ENCODE measurements around the gene CKLF. TPM values are rescaled to one million over a fixed set of nuclear protein-coding genes. Genes with fewer than 3 reads are reported as not detected.

Gene CKLF, protein sequence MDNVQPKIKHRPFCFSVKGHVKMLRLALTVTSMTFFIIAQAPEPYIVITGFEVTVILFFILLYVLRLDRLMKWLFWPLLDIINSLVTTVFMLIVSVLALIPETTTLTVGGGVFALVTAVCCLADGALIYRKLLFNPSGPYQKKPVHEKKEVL
- polyA plus RNA-seq (2012; rRNA removed): 179 and 211 TPM in 2 replicates
- 185 and 194 TPM in 2 replicates for polyA plus RNA-seq (2012; cell fraction: cytosol; rRNA removed)
- 42.3 and 65.4 TPM in 2 replicates for polyA plus RNA-seq (2012; cell fraction: nucleus; rRNA removed)

DNA sequence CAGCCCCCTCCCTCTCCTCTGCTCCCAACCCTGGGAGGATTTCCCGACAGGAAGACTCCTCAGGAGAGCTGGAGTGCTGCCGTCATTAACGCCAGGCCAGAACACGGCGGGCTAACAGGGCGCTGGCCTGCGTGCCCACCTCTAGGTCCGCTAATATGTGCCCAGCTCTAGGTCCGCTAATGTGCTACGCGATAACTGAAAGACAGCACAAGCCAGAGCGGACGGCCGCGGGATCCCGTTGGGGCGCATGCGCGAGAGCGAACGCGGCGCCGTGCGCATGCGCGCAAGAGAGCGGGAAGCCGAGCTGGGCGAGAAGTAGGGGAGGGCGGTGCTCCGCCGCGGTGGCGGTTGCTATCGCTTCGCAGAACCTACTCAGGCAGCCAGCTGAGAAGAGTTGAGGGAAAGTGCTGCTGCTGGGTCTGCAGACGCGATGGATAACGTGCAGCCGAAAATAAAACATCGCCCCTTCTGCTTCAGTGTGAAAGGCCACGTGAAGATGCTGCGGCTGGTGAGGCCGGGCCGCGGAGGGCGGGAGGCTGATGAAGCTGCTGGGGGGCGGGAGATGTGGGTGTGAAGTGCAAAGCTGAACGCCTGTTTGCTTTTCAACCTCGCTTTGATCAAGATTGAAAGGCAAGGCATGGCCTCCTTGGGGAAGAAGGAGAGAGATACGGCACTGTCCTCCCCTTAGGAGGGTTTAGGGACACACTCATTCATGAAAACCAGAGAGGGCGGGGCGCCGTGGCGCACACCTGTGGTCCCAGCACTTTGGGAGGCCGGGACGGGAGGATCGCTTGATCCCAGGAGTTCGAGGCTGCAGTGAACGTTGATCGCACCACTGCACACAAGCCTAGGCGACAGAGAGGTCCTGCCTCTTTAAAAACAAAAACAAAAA lies at the start of gene CKLF:
CKLF (plus strand) TSS at position 291 of the 892 bp plus-strand sequence; CDS start at position 431, 140 bp downstream.
- Histone ChIP-seq H3K27ac (ENCODE audit: low read depth in 2 of 2, low read length in 1 of 2) (peak within 1 kb of the TSS; percentile 78 to 96), H3K79me2 (ENCODE audit: insufficient read depth) (peaks cover 51% of the 10 kb centered on the region), H3K9me3 (no peaks in the 10 kb centered on the region), H2AFZ (ENCODE audit: low read depth) (peak within 1 kb of the TSS; percentile 95), H4K20me1 (ENCODE audit: insufficient read depth) (no peaks in the 10 kb centered on the region), H3K27me3 (ENCODE audit: insufficient read depth) (no peaks in the 10 kb centered on the region), H3K9me2 (no peaks in the 10 kb centered on the region), H3K36me3 (replicated peaks in 1 of 2; ENCODE audit: control insufficient read depth in 1 of 2, insufficient read depth in 2 of 2, low read length in 1 of 2) (peaks cover 0 to 6% of the 10 kb centered on the region in 2 experiments), H3F3A (replicated peaks; ENCODE audit: insufficient read depth) (peaks cover 3% of the 10 kb centered on the region), H3K9ac (peak within 1 kb of the TSS; percentile 74), H3K4me3 (ENCODE audit: low read depth in 2 of 2, low read length in 1 of 2) (peak within 1 kb of the TSS; percentile 71 to 78), H3K4me1 (ENCODE audit: control insufficient read depth in 1 of 2, insufficient read depth in 2 of 2, low read depth in 1 of 2, low read length in 1 of 2) (peaks cover 19 to 27% of the 10 kb centered on the region in 2 experiments; a peak in 3 of 4 replicates), H3K4me2 (peak within 1 kb of the TSS; percentile 85)
- TF ChIP-seq MXI1 (IDR thresholded peaks at IDR 0.05; ENCODE audit: low read depth, low read length) (peak; percentile 29; the same call in 1 of the 2 replicates), YY1 (IDR thresholded peaks at IDR 0.05; ENCODE audit: low read depth) (peak; percentile 74), ELF1 (IDR thresholded peaks at IDR 0.05) (no peak), FOXJ3 (CRISPR knock-in tag; IDR thresholded peaks at IDR 0.05) (no peak; the same call in 1 of the 2 replicates), FOSL2 (IDR thresholded peaks at IDR 0.05; ENCODE audit: borderline replicate concordance, low read depth) (no peak), POLR2AphosphoS5 (IDR thresholded peaks at IDR 0.05; ENCODE audit: low read depth, low read length) (peak; percentile 94), TCF12 (IDR thresholded peaks at IDR 0.05) (no peak), NFIC (IDR thresholded peaks at IDR 0.05; ENCODE audit: borderline replicate concordance) (no peak), NRF1 (IDR thresholded peaks at IDR 0.05; ENCODE audit: low read depth, low read length) (peak; percentile 99), CHD2 (IDR thresholded peaks at IDR 0.05; ENCODE audit: low read length, partially characterized antibody) (peak; percentile 92), GATA2 (CRISPR knock-in tag; IDR thresholded peaks at IDR 0.05) (peak; percentile 25; the same call in 1 of the 2 replicates), EP300 (IDR thresholded peaks at IDR 0.05; ENCODE audit: borderline replicate concordance in 1 of 2, low read depth in 1 of 2, low read length in 1 of 2) (no peak), TAF1 (IDR thresholded peaks at IDR 0.05; ENCODE audit: borderline replicate concordance, low read depth, low read length) (peak; percentile 73; the same call in 1 of the 2 replicates)
- TF ChIP-seq, protein P1, sequence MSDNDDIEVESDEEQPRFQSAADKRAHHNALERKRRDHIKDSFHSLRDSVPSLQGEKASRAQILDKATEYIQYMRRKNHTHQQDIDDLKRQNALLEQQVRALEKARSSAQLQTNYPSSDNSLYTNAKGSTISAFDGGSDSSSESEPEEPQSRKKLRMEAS (IDR thresholded peaks at IDR 0.05; ENCODE audit: low read depth): peak; percentile 99
- TF ChIP-seq, protein P2, sequence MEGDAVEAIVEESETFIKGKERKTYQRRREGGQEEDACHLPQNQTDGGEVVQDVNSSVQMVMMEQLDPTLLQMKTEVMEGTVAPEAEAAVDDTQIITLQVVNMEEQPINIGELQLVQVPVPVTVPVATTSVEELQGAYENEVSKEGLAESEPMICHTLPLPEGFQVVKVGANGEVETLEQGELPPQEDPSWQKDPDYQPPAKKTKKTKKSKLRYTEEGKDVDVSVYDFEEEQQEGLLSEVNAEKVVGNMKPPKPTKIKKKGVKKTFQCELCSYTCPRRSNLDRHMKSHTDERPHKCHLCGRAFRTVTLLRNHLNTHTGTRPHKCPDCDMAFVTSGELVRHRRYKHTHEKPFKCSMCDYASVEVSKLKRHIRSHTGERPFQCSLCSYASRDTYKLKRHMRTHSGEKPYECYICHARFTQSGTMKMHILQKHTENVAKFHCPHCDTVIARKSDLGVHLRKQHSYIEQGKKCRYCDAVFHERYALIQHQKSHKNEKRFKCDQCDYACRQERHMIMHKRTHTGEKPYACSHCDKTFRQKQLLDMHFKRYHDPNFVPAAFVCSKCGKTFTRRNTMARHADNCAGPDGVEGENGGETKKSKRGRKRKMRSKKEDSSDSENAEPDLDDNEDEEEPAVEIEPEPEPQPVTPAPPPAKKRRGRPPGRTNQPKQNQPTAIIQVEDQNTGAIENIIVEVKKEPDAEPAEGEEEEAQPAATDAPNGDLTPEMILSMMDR (IDR thresholded peaks at IDR 0.05): no peak
- TF ChIP-seq, protein P3, sequence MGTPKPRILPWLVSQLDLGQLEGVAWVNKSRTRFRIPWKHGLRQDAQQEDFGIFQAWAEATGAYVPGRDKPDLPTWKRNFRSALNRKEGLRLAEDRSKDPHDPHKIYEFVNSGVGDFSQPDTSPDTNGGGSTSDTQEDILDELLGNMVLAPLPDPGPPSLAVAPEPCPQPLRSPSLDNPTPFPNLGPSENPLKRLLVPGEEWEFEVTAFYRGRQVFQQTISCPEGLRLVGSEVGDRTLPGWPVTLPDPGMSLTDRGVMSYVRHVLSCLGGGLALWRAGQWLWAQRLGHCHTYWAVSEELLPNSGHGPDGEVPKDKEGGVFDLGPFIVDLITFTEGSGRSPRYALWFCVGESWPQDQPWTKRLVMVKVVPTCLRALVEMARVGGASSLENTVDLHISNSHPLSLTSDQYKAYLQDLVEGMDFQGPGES (IDR thresholded peaks at IDR 0.05; ENCODE audit: low read depth, low read length): no peak
- DNase-seq: peak; percentile 96
- ChIA-PET POLR2A (interaction anchor here (0.6 to 1.4 kb wide), 3 partner anchors 8 to 51 kb away, joined by 4 to 6 read pairs (median 4); no protein-coding TSS in a partner anchor), CTCF (interaction anchor here (0.6 to 2.5 kb wide), 10 partner anchors 10 to 261 kb away, joined by 3 to 11 read pairs (median 3); no protein-coding TSS in a partner anchor)
- WGBS (ENCODE audit: low lambda C conversion rate): 4% methylated on average over 52 of the region's 63 CpGs

Data from SK-N-SH (cell line).